Natural killer cell treated with Interleukin-12 subunit alpha and Interleukin-12 subunit beta and Interleukin-15 and Interleukin-18, amount 100 ng/mL, for 72 hours (primary cell): ENCODE data around the gene GFOD2. TPM values are rescaled to one million over a fixed set of nuclear protein-coding genes. Genes with fewer than 3 reads are reported as not detected.
"Not testable (repeated sequence)": the region's sequence is repeated elsewhere in the genome, so short reads cannot be mapped to it uniquely, and the experiment has no call there.

Experiments used
- ATAC-seq, 2 donors: fragments of 150-1000 bp; cut with Tn5 transposase in 1 of 2; sonication (Bioruptor Pico), chemical (Tn5 transposase) in 1 of 2; 2 replicates each; pipeline ENCODE4 v1.10.0; 2021
- DNase-seq: peaks from one replicate; pipeline ENCODE4 v3.0.0; 2022; ENCODE audit warnings: low spot score
- H3K27ac Mint-ChIP-seq, 2 donors: 1 replicate in 1 of 2; 2 replicates in 1 of 2; pipeline ENCODE4 v1.8.0; 2022; ENCODE audit warnings: mixed read lengths in 2 of 2, mild to moderate bottlenecking in 1 of 2, moderate library complexity in 1 of 2
- H3K27me3 Mint-ChIP-seq, 2 donors: 1 replicate in 1 of 2; 2 replicates in 1 of 2; pipeline ENCODE4 v1.8.0; 2022; ENCODE audit warnings: mixed read lengths in 2 of 2
- H3K36me3 Mint-ChIP-seq: one replicate; pipeline ENCODE4 v1.8.0; 2022; ENCODE audit warnings: mixed read lengths
- H3K4me1 Mint-ChIP-seq, 2 donors: 1 replicate in 1 of 2; 2 replicates in 1 of 2; pipeline ENCODE4 v1.8.0; 2022; ENCODE audit warnings: low read depth in 2 of 2, mixed read lengths in 2 of 2, mild to moderate bottlenecking in 1 of 2
- H3K4me3 Mint-ChIP-seq: one replicate; pipeline ENCODE4 v1.8.0; 2022; ENCODE audit warnings: mixed read lengths
- H3K9me3 Mint-ChIP-seq: 2 replicates; pipeline ENCODE4 v1.8.0; 2022; ENCODE audit warnings: mixed read lengths
- total RNA-seq, 2 donors: library from RNA; stranded (reverse); gene quantifications; one replicate each; pipeline ENCODE4 v1.2.3, GENCODE V29; 2022

The GFOD2 gene
- total RNA-seq, result 10 to 100 TPM; 14.8 to 22.0 TPM

- no peaks in the 10 kb centered on the region for H3K27me3 Mint-ChIP-seq
- DNase-seq, result peak; percentile 95
- no peaks in the 10 kb centered on the region for H3K9me3 Mint-ChIP-seq
- H3K27ac Mint-ChIP-seq, result peak within 1 kb of the TSS; percentile 89 to 94
- peak within 1 kb of the TSS; percentile 96 for H3K4me3 Mint-ChIP-seq
- peak; percentile 95 to 97 for ATAC-seq
- H3K4me1 Mint-ChIP-seq, result peaks cover 28 to 35% of the 10 kb centered on the region in 2 donors
- no peaks in the 10 kb centered on the region for H3K36me3 Mint-ChIP-seq
Measured at GRCh38 chr16:67719048-67719777, at the start of gene GFOD2. Gene GFOD2, minus strand, starts transcription at chr16:67719316. Its CDS starts 33,601 bp downstream, at chr16:67685715.

- H3K27me3 Mint-ChIP-seq, result no peaks in the 10 kb centered on the region
- no peak overlapping the region for H3K4me3 Mint-ChIP-seq
- H3K9me3 Mint-ChIP-seq, result no peaks in the 10 kb centered on the region
- no peak for ATAC-seq
- no peaks in the 10 kb centered on the region for H3K36me3 Mint-ChIP-seq
- no peak overlapping the region for H3K27ac Mint-ChIP-seq
- DNase-seq, result no peak
- H3K4me1 Mint-ChIP-seq, result peaks cover 1 to 4% of the 10 kb centered on the region in 2 donors
Measured at GRCh38 chr16:67767953-67768352, 48.8 kb upstream of the GFOD2 start.

DNA sequence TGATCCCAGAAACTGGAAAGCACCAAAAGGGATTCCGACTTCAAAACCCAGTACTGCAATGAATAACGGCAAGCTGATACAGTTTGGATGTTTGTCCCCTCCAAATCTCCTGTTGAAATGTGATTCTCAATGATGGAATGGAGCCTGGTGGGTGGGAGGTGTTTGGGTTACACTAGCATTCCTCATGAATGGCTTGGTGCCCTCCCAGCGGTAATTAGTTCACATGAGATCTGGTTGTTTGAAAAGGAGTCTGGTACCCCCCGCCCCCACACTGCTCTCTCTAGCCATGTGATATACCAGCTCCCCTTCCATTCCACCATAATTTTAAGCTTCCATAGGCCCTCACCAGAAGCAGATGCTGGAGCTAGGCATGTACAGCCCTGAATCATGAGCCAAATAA is 47.2 kb upstream of the GFOD2 start:
- no peak overlapping the region for H3K27ac Mint-ChIP-seq
- DNase-seq (no peak), ATAC-seq (no peak)
- no peaks in the 10 kb centered on the region for H3K9me3 Mint-ChIP-seq
- H3K36me3 Mint-ChIP-seq, result no peaks in the 10 kb centered on the region
- no peak overlapping the region for H3K4me3 Mint-ChIP-seq
- peaks cover 6% of the 10 kb centered on the region in 2 donors for H3K4me1 Mint-ChIP-seq
- no peaks in the 10 kb centered on the region for H3K27me3 Mint-ChIP-seq

GRCh38 chr16:67764158-67764667 is 45.1 kb upstream of the GFOD2 start:
- peaks cover 12 to 16% of the 10 kb centered on the region in 2 donors for H3K4me1 Mint-ChIP-seq
- H3K27ac Mint-ChIP-seq, result no peak overlapping the region
- ATAC-seq, result no peak
- H3K27me3 Mint-ChIP-seq, result no peaks in the 10 kb centered on the region
- H3K36me3 Mint-ChIP-seq, result no peaks in the 10 kb centered on the region
- no peak overlapping the region for H3K4me3 Mint-ChIP-seq
- H3K9me3 Mint-ChIP-seq, result no peaks in the 10 kb centered on the region
- no peak for DNase-seq

- no peak for ATAC-seq
- no peaks in the 10 kb centered on the region for H3K36me3 Mint-ChIP-seq
- H3K4me3 Mint-ChIP-seq, result no peak overlapping the region
- DNase-seq, result no peak
- H3K27ac Mint-ChIP-seq, result no peak overlapping the region
- H3K4me1 Mint-ChIP-seq, result peaks cover 12 to 20% of the 10 kb centered on the region in 2 donors
- no peaks in the 10 kb centered on the region for H3K9me3 Mint-ChIP-seq
- H3K27me3 Mint-ChIP-seq, result no peaks in the 10 kb centered on the region
Measured at GRCh38 chr16:67763066-67763465, 44.0 kb upstream of the GFOD2 start.

DNA sequence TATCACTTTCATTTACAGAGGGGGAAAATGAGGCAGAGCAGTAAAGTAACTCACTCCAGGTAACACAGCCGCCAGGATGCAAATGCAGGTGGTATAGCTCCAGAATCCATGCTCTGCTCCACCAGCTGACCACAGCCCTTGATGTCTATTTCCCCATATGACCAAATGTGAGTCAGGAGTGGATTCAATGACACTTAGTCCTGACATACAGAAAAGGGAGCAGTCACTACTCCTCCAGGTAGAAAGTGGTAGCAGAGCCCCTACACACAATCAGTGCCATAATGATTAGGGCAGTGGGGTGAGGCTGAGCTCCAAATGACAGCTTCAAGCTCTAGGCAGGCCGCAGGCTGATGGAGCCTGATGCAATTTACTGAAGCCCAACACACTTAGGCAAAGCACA is 43.3 kb upstream of the GFOD2 start:
- H3K27ac Mint-ChIP-seq, result no peak overlapping the region
- H3K36me3 Mint-ChIP-seq, result no peaks in the 10 kb centered on the region
- DNase-seq, result no peak
- H3K27me3 Mint-ChIP-seq, result no peaks in the 10 kb centered on the region
- H3K4me1 Mint-ChIP-seq, result peaks cover 12 to 20% of the 10 kb centered on the region in 2 donors
- ATAC-seq, result no peak
- no peaks in the 10 kb centered on the region for H3K9me3 Mint-ChIP-seq
- H3K4me3 Mint-ChIP-seq, result no peak overlapping the region

GRCh38 chr16:67761924-67762323 is 42.8 kb upstream of the GFOD2 start:
- Mint-ChIP-seq H3K27me3 (no peaks in the 10 kb centered on the region), H3K27ac (no peak overlapping the region), H3K4me1 (peaks cover 12 to 20% of the 10 kb centered on the region in 2 donors), H3K36me3 (no peaks in the 10 kb centered on the region), H3K4me3 (no peak overlapping the region), H3K9me3 (no peaks in the 10 kb centered on the region)
- DNase-seq, result no peak
- no peak for ATAC-seq

- Mint-ChIP-seq H3K36me3 (no peaks in the 10 kb centered on the region), H3K27ac (no peak overlapping the region), H3K27me3 (no peaks in the 10 kb centered on the region), H3K9me3 (no peaks in the 10 kb centered on the region), H3K4me3 (no peak overlapping the region), H3K4me1 (peaks cover 12 to 20% of the 10 kb centered on the region in 2 donors)
- ATAC-seq, result no peak
- peak; percentile 13 for DNase-seq
Measured at GRCh38 chr16:67760956-67761230, 41.8 kb upstream of the GFOD2 start.

GRCh38 chr16:67760206-67760955 is 41.3 kb upstream of the GFOD2 start:
- H3K4me1 Mint-ChIP-seq, result peaks cover 12 to 20% of the 10 kb centered on the region in 2 donors
- H3K27ac Mint-ChIP-seq, result no peak overlapping the region
- no peaks in the 10 kb centered on the region for H3K36me3 Mint-ChIP-seq
- H3K9me3 Mint-ChIP-seq, result no peaks in the 10 kb centered on the region
- ATAC-seq (no peak), DNase-seq (peak; percentile 51)
- no peaks in the 10 kb centered on the region for H3K27me3 Mint-ChIP-seq
- H3K4me3 Mint-ChIP-seq, result no peak overlapping the region

GRCh38 chr16:67758966-67759365 is 39.9 kb upstream of the GFOD2 start:
- no peak overlapping the region for H3K4me3 Mint-ChIP-seq
- no peak for ATAC-seq
- H3K27ac Mint-ChIP-seq, result no peak overlapping the region
- H3K36me3 Mint-ChIP-seq, result no peaks in the 10 kb centered on the region
- peaks cover 12 to 20% of the 10 kb centered on the region in 2 donors for H3K4me1 Mint-ChIP-seq
- H3K27me3 Mint-ChIP-seq, result no peaks in the 10 kb centered on the region
- DNase-seq, result peak; percentile 34
- no peaks in the 10 kb centered on the region for H3K9me3 Mint-ChIP-seq

DNA sequence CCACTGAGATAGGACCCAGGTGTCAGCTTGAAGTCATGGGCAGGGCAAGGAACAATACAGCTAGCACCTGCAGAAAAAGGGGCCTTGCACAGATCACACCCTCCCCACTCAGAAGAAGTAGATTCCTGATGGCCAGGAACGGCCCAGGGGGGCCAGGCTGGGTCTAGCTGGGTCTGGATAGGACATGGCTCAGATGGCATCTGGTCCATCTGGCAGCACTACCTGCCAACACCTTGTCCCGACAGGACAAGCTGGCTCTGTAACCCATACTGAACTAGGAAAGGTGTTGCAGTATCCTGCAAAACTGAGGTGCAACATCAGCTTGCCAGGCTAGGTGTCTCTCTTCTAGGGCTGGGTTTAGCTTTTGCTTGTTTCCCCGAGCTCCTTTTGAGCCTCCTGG is 38.9 kb upstream of the GFOD2 start:
- H3K9me3 Mint-ChIP-seq, result no peaks in the 10 kb centered on the region
- no peaks in the 10 kb centered on the region for H3K36me3 Mint-ChIP-seq
- DNase-seq, result peak; percentile 16
- ATAC-seq, result no peak
- no peaks in the 10 kb centered on the region for H3K27me3 Mint-ChIP-seq
- no peak overlapping the region for H3K27ac Mint-ChIP-seq
- H3K4me3 Mint-ChIP-seq, result no peak overlapping the region
- H3K4me1 Mint-ChIP-seq, result peaks cover 11 to 20% of the 10 kb centered on the region in 2 donors

DNA sequence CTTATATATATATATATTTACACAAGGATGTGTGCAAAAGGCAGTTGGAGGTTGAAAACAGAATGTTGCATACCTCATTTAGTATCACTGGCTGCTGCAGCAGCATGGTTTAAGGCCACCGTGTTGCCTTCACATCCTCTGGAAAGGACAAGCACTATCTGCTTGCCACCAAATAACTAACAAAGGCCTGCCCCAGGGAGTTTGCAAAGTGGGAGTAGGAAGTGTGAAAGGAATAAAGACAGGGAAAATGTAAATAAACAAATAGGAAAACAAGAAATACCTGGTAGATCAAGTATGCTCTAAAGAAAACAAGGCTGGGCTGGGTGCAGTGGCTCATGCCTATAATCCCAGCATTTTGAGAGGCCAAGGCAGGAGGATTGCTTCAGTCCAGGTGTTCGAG is 33.5 kb upstream of the GFOD2 start:
- no peak overlapping the region for H3K27ac Mint-ChIP-seq
- H3K36me3 Mint-ChIP-seq, result no peaks in the 10 kb centered on the region
- H3K4me3 Mint-ChIP-seq, result no peak overlapping the region
- H3K4me1 Mint-ChIP-seq, result peaks cover 0 to 7% of the 10 kb centered on the region in 2 donors
- ATAC-seq (no peak), DNase-seq (no peak)
- H3K27me3 Mint-ChIP-seq, result no peaks in the 10 kb centered on the region
- no peaks in the 10 kb centered on the region for H3K9me3 Mint-ChIP-seq

DNA sequence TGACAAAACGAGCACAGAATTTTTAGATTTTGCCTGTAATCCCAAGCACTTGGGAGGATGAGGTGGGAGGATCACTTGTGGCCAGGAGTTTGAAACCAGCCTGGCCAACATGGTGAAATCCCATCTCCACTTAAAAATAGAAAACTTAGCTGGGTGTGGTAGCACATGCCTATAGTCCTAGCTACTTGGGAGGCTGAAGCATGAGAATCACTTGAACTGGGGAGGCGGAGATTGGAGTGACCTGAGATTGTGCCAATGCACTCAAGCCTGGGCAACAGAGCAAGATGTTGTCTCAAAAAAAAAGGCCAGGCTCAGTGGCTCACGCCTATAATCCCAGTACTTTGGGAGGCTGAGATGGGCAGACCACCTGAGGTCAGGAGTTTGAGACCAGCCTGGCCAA is 32.2 kb upstream of the GFOD2 start:
- H3K4me3 Mint-ChIP-seq, H3K27ac Mint-ChIP-seq, DNase-seq, H3K4me1 Mint-ChIP-seq, H3K36me3 Mint-ChIP-seq, H3K27me3 Mint-ChIP-seq, ATAC-seq, H3K9me3 Mint-ChIP-seq: not testable (repeated sequence)

DNA sequence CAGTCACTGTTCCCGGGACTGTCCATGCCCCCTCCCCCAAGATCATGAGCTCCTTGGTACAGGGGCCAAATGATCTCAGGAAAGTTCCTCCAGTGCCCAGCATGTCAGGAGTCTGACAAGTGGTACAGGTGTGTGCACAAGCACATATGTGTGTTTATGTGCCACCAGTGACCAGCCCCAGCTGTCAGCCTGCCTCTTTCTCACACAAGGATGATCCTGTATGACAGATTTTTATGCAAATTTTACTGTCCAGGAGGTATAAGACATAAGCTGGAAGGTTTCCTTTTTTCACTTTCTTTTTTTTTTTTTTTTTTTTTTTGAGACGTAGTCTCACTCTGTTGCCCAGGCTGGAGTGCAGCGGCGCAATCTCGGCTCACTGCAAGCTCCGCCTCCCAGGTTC is 31.4 kb upstream of the GFOD2 start:
- no peaks in the 10 kb centered on the region for H3K9me3 Mint-ChIP-seq

More for the DNA sequence above, 31.4 kb upstream of the GFOD2 start:
- Mint-ChIP-seq H3K27me3 (no peaks in the 10 kb centered on the region), H3K27ac (no peak overlapping the region), H3K4me3 (no peak overlapping the region), H3K36me3 (no peaks in the 10 kb centered on the region), H3K4me1 (peaks cover 0 to 7% of the 10 kb centered on the region in 2 donors)
- DNase-seq (no peak), ATAC-seq (no peak)
